AG04450 (cell line): ENCODE data around the gene BAX. TPM values are rescaled to one million over a fixed set of nuclear protein-coding genes. Genes with fewer than 3 reads are reported as not detected.

Experiments used
- CTCF ChIA-PET: fragments of 300-600, 350-600 bp; formaldehyde crosslinking; extraction: SDS; loops from one replicate; lab custom pipeline; 2022; ENCODE audit warnings: antibody characterized with exemption, inconsistent platforms; lab: Charles Lee
- POLR2A ChIA-PET: fragments of 350-600 bp; formaldehyde crosslinking; extraction: SDS; loops from one replicate; lab custom pipeline; 2021; ENCODE audit warnings: antibody characterized with exemption, inconsistent platforms; lab: Yijun Ruan, JAX
- DNase-seq: peaks from one replicate; pipeline ENCODE4 v3.0.0-alpha.2; 2011; ENCODE audit warnings: low read depth, low spot score
- H3K27ac ChIP-seq: one replicate; pipeline ENCODE4 v1.5.1; 2012; ENCODE audit warnings: low read depth, low read length, control low read depth
- H3K27me3 ChIP-seq: one replicate; pipeline ENCODE4 v1.6.0; 2012; ENCODE audit warnings: low read length; ENCODE audit not compliant: control insufficient read depth, insufficient read depth
- H3K4me3 ChIP-seq: 2 replicates; pipeline ENCODE4 v1.5.1; 2011; ENCODE audit warnings: mild to moderate bottlenecking, low read depth, low read length, control low read depth
- H3K9me3 ChIP-seq: 2 replicates; pipeline ENCODE4 v1.5.1; 2012; ENCODE audit warnings: low read length; ENCODE audit not compliant: control insufficient read depth, insufficient read depth
- polyA plus RNA-seq: library from polyadenylated mRNA; depleted of rRNA; stranded (reverse); fragments of >200 nt; gene quantifications from 2 replicates; pipeline ENCODE4 v1.2.3, GENCODE V29; 2011
- TF ChIP-seq, protein P1 (sequence below): IDR thresholded peaks from 2 replicates; pipeline ENCODE4 v1.5.1; 2011; ENCODE audit warnings: low read depth, low read length, control low read depth, inconsistent platforms

The BAX gene
- polyA plus RNA-seq, 1 experiment = 110 TPM

DNA sequence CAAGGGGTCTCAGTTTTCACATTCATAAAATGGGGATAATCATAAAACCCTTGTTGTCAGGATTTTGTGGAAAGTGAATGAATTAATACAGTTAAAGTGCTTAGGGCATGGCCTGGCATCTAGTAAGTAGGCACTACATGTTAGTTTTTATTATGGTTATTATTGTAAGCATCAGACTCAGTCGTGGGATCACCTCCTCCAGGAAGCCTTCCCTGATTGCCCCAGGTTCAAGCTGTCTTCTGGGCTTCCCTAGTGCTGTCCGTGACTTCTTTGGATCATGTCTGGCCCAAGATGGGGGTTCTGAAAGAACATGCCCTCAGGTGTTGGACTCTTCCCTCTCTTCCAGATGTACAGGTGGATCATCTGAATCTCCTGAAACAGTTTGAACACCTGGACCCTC lies 43.9 kb upstream of the BAX start:
- Histone ChIP-seq H3K27ac (no peak overlapping the region), H3K27me3 (no peaks in the 10 kb centered on the region), H3K9me3 (no peaks in the 10 kb centered on the region; the same call in 1 of the 2 replicates), H3K4me3 (no peak overlapping the region)
- TF ChIP-seq, protein P1, sequence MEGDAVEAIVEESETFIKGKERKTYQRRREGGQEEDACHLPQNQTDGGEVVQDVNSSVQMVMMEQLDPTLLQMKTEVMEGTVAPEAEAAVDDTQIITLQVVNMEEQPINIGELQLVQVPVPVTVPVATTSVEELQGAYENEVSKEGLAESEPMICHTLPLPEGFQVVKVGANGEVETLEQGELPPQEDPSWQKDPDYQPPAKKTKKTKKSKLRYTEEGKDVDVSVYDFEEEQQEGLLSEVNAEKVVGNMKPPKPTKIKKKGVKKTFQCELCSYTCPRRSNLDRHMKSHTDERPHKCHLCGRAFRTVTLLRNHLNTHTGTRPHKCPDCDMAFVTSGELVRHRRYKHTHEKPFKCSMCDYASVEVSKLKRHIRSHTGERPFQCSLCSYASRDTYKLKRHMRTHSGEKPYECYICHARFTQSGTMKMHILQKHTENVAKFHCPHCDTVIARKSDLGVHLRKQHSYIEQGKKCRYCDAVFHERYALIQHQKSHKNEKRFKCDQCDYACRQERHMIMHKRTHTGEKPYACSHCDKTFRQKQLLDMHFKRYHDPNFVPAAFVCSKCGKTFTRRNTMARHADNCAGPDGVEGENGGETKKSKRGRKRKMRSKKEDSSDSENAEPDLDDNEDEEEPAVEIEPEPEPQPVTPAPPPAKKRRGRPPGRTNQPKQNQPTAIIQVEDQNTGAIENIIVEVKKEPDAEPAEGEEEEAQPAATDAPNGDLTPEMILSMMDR = no peak
- DNase-seq = no peak
- ChIA-PET CTCF (interaction anchor here (0.7 kb wide), 2 partner anchors 42 to 81 kb away, joined by 3 to 4 read pairs; no protein-coding TSS in a partner anchor), POLR2A (no interaction called here)

DNA sequence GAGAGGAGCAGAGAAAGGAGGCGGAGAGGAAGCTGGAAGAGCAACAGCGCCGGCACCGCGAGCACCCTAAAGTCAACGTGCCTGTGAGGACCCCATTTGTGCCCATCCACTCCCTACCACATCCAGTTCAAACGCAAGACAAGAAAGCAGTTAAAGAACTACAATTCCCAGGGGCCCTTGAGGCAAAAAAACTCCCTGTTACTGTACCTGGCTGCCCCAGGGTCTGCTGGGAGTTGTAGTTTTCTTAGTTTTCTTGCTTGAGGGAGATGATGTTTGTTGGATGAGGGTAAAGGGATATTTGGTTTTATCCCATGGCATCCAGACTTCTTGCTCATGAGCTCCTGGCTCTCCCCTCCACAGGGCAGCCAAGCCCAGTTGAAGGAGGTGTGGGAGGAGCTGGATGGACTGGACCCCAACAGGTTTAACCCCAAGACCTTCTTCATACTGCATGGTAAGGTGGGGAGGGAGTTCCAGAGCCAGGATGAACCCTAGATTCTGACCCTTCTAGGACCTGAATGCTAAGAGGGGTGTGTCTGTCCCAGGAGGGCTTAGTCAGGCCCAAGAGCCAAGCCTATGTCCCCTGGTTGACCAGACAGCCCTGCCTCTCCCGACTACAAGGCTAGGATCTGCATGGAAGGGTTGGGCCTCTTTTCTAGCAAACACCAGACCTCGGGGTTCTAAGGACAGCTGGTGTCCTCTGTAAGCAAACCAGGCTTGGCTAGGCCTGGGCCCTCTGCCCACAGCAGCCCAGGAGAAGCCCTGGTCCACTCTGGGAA lies 41.4 kb upstream of the BAX start:
- CTCF ChIA-PET = no interaction called here
- Histone ChIP-seq H3K27ac (no peak overlapping the region), H3K9me3 (no peaks in the 10 kb centered on the region), H3K27me3 (no peaks in the 10 kb centered on the region), H3K4me3 (no peak overlapping the region)
- no peak for DNase-seq
- POLR2A ChIA-PET = interaction anchor here (0.6 kb wide), 1 partner anchor 15 kb away, joined by 8 read pairs; no protein-coding TSS in a partner anchor
- TF ChIP-seq, protein P1 = no peak

DNA sequence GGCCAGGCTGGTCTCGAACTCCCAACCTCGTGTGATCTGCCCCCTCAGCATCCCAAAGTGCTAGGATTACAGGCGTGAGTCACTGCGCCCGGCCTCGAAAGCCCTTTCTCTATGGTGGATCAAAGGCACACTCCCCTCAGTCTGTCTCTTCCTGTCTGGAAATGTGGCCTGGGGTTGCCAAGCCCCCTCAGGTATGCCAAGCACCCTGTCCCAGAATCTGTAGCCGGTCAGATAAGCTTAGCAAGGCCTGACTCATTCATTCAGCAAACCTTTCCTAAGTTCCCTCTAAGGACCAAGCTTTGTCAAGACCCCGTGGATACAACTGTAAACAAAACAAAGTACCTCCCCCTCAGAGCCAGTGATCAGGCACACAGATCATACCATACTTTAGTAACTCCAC lies 40.5 kb upstream of the BAX start:
- no peak overlapping the region for H3K4me3 ChIP-seq
- no peaks in the 10 kb centered on the region for H3K27me3 ChIP-seq
- TF ChIP-seq, protein P1 = no peak
- ChIA-PET POLR2A (interaction anchor here (1.1 kb wide), 1 partner anchor 42 kb away, joined by 4 read pairs; the partner anchor contains the start of gene PPP1R15A), CTCF (no interaction called here)
- H3K27ac ChIP-seq = no peak overlapping the region
- no peak for DNase-seq
- no peaks in the 10 kb centered on the region for H3K9me3 ChIP-seq

GRCh38 chr19:48915757-48916156 lies 38.9 kb upstream of the BAX start:
- DNase-seq = no peak
- CTCF ChIA-PET = no interaction called here
- TF ChIP-seq, protein P1 = no peak
- Histone ChIP-seq H3K9me3 (no peaks in the 10 kb centered on the region), H3K4me3 (no peak overlapping the region), H3K27me3 (no peaks in the 10 kb centered on the region), H3K27ac (no peak overlapping the region)
- POLR2A ChIA-PET = interaction anchor here (1.2 kb wide), 1 partner anchor 44 kb away, joined by 3 read pairs; the partner anchor contains the start of gene PPP1R15A

- DNase-seq = no peak
- TF ChIP-seq, protein P1 = no peak
- CTCF ChIA-PET = interaction anchor here (0.7 kb wide), 1 partner anchor 198 kb away, joined by 3 read pairs; no protein-coding TSS in a partner anchor
- H3K9me3 ChIP-seq = no peaks in the 10 kb centered on the region
- POLR2A ChIA-PET = interaction anchor here (1.0 to 1.1 kb wide), 2 partner anchors 48 to 51 kb away, joined by 3 to 4 read pairs; partner anchors contain the start of gene FTL
- H3K27ac ChIP-seq = no peak overlapping the region
- H3K27me3 ChIP-seq = no peaks in the 10 kb centered on the region
- H3K4me3 ChIP-seq = no peak overlapping the region
Measured at GRCh38 chr19:48918071-48918470, 36.6 kb upstream of the BAX start.
